CMK (cell line): ENCODE data around the gene CRBN.

Experiments
- DNase-seq: peaks from one replicate; pipeline ENCODE4 v3.0.0-alpha.2; 2010; ENCODE audit warnings: low read depth

CRBN gene

DNA sequence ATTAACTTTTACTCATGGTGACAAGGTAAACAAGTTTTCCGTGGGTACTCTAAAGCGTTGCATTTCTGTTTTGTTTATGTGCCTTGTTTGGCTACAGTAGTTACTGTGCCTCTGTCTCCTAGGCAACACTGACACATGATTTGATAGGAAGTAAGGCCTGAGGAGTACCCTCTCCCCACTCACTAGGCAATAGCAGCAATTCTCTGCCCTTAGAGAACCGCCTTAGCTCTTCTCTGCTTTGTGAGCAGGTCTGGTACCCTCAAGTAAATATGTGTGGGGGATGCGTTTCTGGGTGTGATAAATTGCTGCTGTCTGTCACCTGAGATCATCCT, 69.2 kb downstream of the CRBN start, which contains the start of gene IL5RA:
Gene IL5RA, minus strand, starts transcription at position 76 of the 332 bp plus-strand sequence. CDS start 5,390 bp downstream, outside the sequence.
- no peak for DNase-seq

DNA sequence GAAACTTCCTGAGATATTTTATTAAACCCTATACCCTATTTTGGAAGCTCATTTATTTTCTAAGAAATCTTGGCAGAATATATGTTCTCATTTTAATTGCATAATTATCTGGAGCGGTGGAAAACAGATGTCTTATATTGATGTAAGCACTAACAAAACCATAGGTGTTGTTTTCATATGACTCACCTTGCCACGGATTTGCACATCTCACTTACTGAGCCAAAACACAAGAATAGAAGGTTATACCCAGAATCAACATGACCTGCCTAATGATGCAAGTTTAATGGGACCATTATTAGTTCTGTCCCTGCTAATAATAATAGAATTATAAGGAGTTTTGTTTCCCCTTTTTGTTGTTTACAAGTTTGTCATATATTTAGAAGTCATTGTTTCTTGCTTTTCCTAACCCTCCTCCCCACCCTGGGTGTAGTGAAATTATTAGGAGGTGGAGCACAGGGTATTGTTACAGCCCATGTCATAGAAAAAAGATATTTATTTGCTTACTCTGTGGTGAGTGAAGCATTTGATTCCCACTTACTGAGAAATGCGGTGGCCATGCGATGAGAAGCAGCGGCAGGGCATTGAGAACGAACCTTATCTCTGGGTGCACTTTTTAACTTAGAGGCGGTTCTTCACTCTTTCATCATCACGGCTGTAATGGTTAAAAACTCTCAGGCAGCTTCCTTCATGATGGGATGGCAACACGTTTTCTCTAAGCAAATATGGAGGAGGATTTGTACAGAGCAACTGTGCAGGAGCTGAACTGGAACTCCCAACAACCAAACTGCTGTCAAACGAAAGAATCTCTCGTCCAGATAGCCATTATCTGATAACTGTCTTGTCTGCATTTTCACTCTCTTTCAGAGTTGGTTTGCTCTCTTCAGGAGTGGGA, 69.8 kb downstream of the CRBN start:
- DNase-seq: no peak

DNA sequence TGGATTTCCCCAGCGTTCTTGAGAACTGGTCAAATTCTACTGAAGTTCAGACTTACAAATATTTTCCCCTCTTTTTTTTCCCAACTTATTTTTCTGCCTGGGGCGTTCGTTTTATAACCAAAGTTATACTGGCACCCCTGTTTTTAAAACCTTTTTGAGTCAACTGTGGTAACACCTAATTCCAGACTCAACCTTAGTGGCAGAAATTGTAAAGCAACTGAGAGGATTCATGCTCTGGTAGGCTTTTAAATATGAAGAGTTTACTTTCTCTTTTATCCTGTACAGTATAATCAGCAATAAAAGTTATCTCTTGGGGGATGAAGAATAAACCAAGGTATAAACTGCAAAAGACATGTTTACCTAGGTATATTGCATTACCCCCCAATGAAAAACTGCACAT, 71.6 kb downstream of the CRBN start:
- DNase-seq: no peak

DNA sequence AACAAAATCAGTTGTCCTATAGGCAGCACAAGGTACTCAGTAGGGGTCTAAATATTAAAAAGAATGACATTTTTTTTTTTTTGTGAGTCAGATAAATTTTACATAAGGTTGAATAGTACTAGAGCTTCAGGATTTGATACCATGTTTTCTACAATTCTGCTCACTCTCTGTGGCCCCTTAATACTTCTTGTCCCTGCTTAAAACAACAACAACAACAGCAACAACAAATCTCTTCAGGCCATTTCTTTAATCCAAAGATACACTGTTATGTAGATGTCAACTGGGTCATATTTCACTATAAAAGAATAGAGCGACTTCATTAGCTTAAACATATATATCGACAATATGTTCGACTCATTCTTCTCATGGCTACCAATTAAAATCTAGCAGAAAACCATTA, 72.3 kb downstream of the CRBN start:
- no peak for DNase-seq

DNA sequence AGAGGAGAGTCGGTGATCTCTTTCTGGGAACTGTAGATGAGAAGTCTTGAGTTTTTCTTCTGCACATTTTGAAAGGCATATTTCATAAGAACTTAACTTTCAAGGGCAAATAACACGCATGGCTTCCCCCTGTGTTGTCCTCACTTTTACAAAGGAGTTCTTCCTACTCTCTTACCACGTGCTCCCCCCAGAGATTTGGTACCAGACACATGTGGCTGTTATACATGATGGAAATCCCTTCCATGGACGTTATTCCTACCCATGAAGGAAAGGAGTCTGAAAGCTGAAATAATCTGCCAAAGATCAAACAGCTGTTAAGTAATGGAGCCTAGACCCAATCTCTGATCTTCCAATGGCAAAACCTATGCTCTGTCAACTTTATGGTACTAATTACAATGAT, 73.7 kb downstream of the CRBN start:
- no peak for DNase-seq

DNA sequence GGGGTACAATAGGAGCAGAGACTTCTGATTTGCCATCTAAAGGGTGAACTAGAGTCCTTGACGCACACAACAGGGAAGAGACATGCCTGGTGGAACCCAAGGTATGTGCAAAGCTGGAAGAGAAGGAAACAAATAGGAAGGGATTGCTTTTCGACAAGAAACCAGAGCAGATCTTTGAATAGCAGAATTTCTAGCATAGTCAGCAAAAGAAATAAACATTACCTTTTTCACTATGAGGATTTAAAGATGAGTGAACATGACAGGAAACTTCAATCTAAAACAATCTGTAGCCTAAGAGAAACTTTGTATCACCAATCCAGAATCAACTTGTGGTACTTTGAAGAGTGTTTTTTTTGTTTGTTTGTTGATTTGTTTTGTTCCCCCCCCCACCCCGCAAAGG, 74.2 kb downstream of the CRBN start:
- no peak for DNase-seq

DNA sequence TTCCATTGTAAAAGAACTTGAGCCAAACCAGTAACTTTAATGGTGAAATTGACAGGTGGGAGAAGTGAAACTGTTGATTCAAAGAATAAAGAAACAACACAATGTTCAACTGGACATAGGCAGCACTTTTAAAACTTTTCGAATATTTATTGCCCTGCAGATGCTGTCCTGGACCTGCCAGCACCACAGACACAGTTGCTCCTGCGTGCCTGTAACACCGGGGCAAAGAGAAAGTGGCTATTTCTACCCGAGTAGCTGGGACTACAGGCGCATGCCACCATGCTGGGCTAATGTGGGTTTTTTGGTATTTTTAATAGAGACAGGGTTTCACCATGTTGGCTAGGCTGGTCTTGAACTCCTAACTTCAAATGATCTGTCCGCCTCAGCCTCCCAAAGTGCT, 76.7 kb downstream of the CRBN start:
- DNase-seq: no peak

DNA sequence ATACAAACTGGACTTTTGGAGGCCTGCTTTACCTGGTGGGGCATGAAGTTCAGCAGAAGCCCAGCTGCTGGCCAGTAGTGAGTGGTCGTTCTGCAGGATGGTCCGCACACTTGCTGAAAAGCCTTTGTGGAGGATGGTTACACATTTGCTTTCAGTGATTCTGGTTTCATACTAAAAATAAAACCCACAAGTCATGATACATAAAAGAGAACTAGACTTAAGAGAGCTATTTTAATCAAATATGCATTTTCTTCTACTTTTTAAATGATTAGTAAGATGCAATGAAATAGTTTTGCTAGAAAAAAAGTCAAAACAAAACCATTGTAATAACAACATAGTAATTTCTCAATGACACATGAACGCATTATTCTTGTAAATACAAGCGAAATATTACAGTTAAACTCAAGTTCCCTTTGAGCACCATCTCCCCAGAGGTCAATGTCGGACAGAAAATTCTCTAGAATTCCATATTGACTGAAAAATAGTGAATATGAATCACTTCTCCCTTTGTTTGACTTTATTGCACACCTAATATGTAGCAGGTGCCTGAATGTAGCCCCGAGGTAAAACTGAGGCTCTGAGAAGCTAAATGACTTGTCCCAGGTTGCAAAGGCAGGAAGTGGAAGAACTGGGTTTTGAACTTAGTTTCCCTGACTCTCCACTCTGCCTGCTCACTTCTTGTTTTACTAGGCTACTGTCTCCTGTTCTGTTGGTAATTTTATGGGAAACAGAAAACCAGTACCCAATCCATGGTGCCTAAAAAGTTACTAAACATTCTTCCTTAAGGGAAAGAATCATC, 77.6 kb downstream of the CRBN start:
- no peak for DNase-seq
